MM.1S (cell line): ENCODE results near the gene KRT75.

Experiments
- EZH2 ChIP-seq: fragments of 300-600 bp; sonication (generic); optimal IDR thresholded peaks from 2 replicates; pipeline ENCODE3; 2017; ENCODE audit warnings: low read depth, mild to moderate bottlenecking, antibody characterized with exemption, low read length, mixed read lengths
- TF ChIP-seq, protein P1 (sequence below): fragments of 300-600 bp; sonication (generic); IDR thresholded peaks from 2 replicates; pipeline ENCODE4 v1.5.1; 2016; ENCODE audit warnings: antibody characterized with exemption, low read length, mixed read lengths

DNA sequence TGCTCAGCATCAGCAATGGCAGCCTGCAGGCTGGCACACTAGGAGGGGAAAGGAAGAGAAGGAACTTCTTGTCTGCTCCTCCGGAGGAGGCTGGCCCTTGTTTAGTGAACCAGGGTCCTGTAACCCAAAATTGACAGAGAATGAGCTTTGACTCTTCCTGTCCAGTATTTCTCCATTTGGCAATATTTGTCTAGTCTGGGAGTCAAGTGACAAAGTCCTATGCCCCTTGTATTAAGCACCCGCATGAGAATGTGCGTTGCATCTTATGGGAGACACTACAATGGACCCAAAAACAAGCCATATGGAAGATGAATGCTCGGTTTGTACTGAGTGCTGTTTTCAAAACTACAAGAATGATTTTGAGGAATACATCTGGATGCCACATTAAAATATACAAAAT, 35.7 kb upstream of the KRT75 start:
- TF ChIP-seq, protein P1, sequence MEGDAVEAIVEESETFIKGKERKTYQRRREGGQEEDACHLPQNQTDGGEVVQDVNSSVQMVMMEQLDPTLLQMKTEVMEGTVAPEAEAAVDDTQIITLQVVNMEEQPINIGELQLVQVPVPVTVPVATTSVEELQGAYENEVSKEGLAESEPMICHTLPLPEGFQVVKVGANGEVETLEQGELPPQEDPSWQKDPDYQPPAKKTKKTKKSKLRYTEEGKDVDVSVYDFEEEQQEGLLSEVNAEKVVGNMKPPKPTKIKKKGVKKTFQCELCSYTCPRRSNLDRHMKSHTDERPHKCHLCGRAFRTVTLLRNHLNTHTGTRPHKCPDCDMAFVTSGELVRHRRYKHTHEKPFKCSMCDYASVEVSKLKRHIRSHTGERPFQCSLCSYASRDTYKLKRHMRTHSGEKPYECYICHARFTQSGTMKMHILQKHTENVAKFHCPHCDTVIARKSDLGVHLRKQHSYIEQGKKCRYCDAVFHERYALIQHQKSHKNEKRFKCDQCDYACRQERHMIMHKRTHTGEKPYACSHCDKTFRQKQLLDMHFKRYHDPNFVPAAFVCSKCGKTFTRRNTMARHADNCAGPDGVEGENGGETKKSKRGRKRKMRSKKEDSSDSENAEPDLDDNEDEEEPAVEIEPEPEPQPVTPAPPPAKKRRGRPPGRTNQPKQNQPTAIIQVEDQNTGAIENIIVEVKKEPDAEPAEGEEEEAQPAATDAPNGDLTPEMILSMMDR, result no peak
- no peak for TF ChIP-seq EZH2
